Measurements from ENCODE around the gene B4GAT1. TPM values are rescaled to one million over a fixed set of nuclear protein-coding genes. Genes with fewer than 3 reads are reported as not detected.
"Not testable (repeated sequence)": the region's sequence is repeated elsewhere in the genome, so short reads cannot be mapped to it uniquely, and the experiment has no call there.

B4GAT1 gene
- polyA plus RNA-seq: 10 to 100 TPM in 1 of 3 donors, 1 to 10 TPM in 2; 7.0 to 11.1 (median 7.4) TPM

DNA sequence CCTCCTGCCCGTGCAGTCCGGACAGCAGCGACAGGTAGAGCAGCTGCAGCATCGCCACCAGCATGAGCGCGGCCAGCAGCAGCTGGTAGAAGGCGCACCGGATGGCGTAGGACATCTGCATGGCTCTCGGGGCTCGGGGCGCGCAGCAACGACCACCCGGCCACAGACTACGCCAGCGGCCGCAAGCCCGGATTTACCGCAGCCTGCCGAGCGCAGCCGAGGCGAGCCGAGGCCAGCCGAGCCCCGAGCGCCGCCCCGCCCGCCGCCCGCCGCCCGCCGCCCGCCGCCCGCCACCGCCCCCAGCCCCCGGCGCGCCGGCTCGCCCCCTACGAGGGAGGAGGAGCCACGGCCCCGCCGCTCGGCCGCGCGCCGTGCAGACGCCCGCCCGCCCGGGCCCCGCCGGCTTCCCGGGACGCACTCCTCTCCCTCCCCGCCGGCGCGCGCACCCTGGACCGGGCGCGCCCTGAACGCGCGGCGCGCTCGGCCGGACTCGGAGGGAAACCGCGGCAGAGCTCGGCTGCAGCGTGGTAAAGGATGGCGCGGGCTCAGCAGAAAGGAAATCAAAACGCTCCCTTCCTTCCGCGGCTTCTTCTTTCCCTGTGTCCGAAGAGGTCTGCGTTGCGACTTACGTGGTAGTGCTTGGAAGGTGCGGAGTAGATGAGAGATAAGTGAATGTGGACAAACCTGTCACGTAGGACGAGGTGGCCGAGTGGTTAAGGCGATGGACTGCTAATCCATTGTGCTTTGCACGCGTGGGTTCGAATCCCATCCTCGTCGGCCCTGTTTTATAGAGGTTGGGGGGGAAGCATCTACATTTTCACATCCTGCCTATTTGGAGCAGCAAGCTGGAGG, at the start of gene B4GAT1:
TSS of gene B4GAT1 (minus strand) at position 205 of the 852 bp plus-strand sequence. CDS start at position 121, 84 bp downstream.
- Mint-ChIP-seq H3K4me1 (peaks cover 37 to 40% of the 10 kb centered on the region in 2 donors), H3K36me3 (peaks cover 4 to 5% (median 5%) of the 10 kb centered on the region in 3 donors), H3K27ac (peak within 1 kb of the TSS; percentile 85 to 98 (median 92)), H3K9me3 (peaks cover 0 to 2% (median 0%) of the 10 kb centered on the region in 6 donors), H3K4me3 (peak within 1 kb of the TSS; percentile 92 to 98 (median 96)), H3K27me3 (ENCODE audit: low read depth in 3 of 3) (peaks cover 12 to 24% (median 16%) of the 10 kb centered on the region in 3 donors)
- DNase-seq: peak; percentile 80 to 84 (median 82)

DNA sequence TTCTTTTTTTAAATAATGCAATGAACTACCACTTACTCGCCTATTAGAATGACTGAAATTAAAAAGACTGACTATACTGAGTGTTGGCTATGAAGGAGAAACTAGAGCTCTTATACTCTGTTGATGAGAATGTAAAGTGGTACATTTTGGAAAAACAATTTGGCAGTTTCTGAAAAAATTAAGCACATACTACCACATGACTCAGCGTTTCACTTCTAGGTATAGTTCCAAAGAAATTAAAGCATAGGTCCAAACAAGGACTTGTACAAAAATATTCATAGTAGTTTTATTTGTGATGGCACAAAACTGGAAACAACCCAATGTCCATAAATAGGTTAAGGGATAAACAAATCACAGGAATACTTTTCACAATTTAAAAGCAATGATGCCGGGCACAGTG, 46.5 kb upstream of the B4GAT1 start:
- no peaks in the 10 kb centered on the region for H3K36me3 Mint-ChIP-seq
- no peaks in the 10 kb centered on the region for H3K9me3 Mint-ChIP-seq
- H3K4me1 Mint-ChIP-seq: no peaks in the 10 kb centered on the region
- DNase-seq: no peak
- H3K4me3 Mint-ChIP-seq: no peak overlapping the region
- H3K27ac Mint-ChIP-seq: no peak overlapping the region
- peaks cover 0 to 6% (median 6%) of the 10 kb centered on the region in 3 donors for H3K27me3 Mint-ChIP-seq (ENCODE audit: low read depth in 3 of 3)

DNA sequence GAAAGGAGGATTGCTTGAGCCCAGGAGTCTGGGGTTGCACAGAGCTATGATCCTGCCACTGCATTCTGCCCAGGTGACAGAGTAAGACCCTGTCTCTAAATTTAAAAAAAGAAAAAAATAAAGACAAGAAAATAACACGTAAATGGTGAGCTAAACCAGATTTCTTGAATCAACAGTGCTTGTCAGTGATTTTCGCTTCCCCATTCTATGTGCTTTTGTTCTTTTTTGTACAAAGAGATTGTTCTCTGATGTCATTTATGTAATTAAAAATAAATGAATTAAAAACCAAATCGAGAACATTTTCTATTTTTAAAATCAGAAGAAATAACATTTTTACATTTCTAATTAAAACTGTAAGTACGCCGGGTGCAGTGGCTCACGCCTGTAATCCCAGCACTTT, 43.9 kb upstream of the B4GAT1 start:
- no peaks in the 10 kb centered on the region for H3K36me3 Mint-ChIP-seq
- no peak overlapping the region for H3K27ac Mint-ChIP-seq
- no peak overlapping the region for H3K4me3 Mint-ChIP-seq
- H3K9me3 Mint-ChIP-seq: no peaks in the 10 kb centered on the region
- DNase-seq: no peak
- H3K27me3 Mint-ChIP-seq (ENCODE audit: low read depth in 3 of 3): peaks cover 2 to 6% (median 4%) of the 10 kb centered on the region in 3 donors
- H3K4me1 Mint-ChIP-seq: peaks cover 4 to 5% of the 10 kb centered on the region in 2 donors

DNA sequence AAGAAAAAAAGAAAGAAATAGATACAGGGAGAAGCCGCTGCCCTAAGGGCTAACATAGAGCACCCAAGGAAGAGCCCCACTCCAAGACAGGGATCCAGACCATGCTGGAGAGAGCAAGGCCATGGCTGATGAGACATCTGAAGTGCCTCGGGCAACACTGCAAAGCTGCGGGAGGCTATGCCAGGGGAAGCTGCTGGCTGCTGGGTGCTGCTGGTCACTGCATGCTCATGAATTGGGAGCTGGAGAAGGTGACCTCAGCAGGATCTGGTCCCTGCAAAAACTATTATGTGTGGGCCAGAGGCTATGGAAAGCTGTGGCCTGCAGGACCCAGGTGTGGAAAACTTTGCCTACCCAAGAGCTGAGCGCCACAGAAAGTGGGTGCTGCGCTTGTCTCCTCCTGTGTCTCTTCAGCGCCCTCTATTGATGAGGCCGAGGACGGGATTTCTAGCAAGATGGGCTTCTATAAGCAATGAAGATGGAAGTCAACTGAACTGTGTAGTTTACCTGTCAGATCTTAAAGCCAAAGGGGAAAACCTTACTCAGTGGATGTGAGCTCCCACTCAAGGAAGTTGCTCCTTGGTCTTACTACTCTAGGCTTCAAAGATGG, 41.5 kb upstream of the B4GAT1 start:
- Mint-ChIP-seq H3K4me1 (peaks cover 9% of the 10 kb centered on the region in 2 donors), H3K36me3 (no peaks in the 10 kb centered on the region), H3K27me3 (ENCODE audit: low read depth in 3 of 3) (peaks cover 2 to 6% (median 4%) of the 10 kb centered on the region in 3 donors), H3K4me3 (no peak overlapping the region), H3K9me3 (no peaks in the 10 kb centered on the region), H3K27ac (no peak overlapping the region)
- DNase-seq: peak; percentile 44 to 65 (median 57)

DNA sequence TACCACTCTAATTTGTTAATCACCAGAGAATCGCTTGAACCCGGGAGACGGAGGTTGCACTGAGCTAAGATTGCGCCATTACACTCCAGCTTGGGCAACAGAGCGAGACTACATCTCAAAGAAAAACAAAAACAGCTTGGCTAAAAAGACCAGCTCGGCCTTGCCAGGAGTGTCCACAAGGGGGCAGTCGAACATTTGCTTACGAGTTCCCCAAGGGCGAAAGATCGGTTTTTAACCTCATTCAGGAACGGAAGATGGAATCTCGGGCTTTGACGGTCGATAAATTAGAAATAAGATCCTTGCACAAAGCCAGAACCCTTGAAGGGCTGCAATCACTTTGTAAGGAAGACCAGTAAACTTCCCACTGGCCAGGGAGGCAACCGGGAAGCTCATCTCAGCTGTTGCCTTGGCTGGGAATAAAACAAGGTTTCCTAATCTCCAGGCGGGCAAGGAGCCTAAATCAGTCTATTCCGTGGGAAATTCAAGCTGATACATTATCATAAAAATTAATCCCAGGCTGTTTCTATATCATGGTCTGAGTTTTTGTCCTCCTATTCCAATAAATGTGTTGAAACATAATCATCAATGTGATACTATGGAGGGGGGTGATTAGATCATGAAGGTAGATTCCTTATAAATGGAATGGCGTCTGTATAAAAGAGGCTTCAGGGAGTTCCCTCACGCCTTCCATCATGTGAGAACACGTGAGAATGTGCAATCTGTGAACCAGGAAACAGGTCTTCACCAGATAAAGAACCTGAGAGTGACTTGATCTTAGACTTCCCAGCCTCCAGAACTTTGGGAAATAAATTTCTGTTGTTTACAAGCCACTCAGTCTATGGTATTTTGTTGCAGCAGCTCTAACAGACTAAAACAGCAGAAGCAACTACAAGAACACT, 39.0 kb upstream of the B4GAT1 start:
- peak; percentile 58 to 72 (median 67) for DNase-seq
- Mint-ChIP-seq H3K9me3 (no peaks in the 10 kb centered on the region), H3K4me1 (peaks cover 9% of the 10 kb centered on the region in 2 donors), H3K27me3 (ENCODE audit: low read depth in 3 of 3) (peaks cover 2 to 6% (median 4%) of the 10 kb centered on the region in 3 donors), H3K27ac (peak overlapping the region in 2 of 6 donors; percentile 25 to 61), H3K36me3 (no peaks in the 10 kb centered on the region), H3K4me3 (peak overlapping the region in 4 of 5 donors; percentile 10 to 71 (median 42))

DNA sequence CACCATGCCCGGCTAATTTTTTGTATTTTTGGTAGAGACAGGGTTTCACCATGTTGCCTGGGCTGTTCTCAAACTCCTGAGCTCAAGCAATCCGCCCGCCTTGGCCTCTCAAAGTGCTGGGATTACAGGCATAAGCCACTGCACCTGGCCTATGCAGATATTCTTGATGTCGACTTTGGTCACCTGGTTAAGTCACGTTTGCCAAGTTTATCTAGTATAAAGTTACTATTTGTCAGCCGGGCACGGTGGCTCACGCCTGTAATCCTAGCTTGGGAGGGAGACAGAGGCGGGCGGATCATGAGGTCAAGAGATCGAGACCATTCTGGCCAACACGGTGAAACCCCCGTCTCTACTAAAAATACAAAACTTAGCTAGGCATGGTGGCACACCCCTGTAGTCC, 36.9 kb upstream of the B4GAT1 start:
- H3K4me1 Mint-ChIP-seq; H3K9me3 Mint-ChIP-seq; H3K4me3 Mint-ChIP-seq; H3K36me3 Mint-ChIP-seq; H3K27me3 Mint-ChIP-seq (ENCODE audit: low read depth in 3 of 3); DNase-seq; H3K27ac Mint-ChIP-seq: not testable (repeated sequence)

DNA sequence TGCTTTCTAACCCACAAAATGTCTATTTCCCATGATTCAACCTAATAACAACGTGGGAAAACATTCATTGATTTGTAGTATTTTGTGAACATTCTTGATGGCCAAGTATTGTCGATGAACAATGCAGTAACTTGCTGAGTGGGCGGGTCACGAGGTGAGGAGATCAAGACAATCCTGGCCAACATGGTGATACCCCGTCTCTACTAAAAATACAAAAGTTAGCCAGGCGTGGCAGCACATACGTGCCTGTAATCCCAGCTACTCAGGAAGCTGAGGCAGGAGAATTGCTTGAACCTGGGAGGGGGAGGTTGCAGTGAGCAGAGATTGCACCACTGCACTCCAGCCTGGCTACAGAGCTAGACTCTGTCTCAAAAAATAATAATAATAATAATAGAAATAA, 32.8 kb upstream of the B4GAT1 start:
- DNase-seq; H3K36me3 Mint-ChIP-seq; H3K4me3 Mint-ChIP-seq; H3K27ac Mint-ChIP-seq; H3K9me3 Mint-ChIP-seq; H3K4me1 Mint-ChIP-seq; H3K27me3 Mint-ChIP-seq (ENCODE audit: low read depth in 3 of 3): not testable (repeated sequence)

DNA sequence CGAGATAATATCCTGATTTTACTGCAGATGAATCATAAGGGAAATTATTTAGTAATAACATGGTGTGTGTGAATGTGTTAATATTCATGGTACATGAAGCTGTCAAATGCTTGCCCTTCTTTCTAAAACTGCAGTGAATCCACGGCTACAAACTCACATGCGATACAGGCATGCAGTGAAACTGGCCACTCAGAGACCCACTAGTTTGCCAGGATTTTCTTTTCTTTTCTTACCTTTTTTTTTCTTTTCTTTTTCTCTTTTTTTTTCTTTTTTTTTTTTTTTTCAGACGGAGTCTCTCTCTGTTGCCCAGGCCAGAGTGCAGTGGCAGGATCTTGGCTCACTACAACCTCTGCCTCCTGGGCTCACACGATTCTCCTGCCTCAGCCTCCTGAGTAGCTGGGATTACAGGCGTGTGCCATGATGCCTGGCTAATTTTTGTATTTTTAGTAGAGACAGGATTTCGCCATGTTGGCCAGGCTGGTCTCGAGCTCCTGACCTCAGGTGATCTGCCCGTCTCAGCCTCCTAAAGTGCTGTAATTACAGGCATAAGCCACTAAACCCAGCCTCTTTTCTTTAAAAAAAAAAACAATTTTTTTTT, 26.4 kb upstream of the B4GAT1 start:
- H3K4me3 Mint-ChIP-seq: peak overlapping the region in 3 of 5 donors; percentile 21 to 44 (median 36)

DNA sequence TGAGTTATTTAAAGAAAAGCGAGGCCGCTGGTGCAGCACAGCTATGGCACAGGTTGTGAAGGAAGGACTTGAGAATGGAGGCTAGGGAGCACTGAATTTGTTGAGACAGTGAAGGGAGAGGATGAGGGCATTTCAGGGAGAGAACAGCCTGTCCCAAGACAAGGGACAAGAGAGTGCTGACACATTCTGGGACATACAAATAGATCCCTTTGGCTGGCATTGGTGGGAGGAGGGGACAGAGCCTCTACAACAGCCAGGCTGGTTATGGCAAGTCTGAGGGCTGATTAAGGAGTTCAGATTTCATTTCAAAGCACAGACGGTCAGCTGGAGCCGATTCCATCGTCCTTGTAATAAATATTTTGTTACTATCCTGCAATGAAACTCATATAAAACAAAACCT, 25.8 kb upstream of the B4GAT1 start:
- Mint-ChIP-seq H3K36me3 (no peaks in the 10 kb centered on the region), H3K27ac (peak overlapping the region in 2 of 6 donors; percentile 40 to 60), H3K4me3 (peak overlapping the region in 4 of 5 donors; percentile 21 to 44 (median 32)), H3K27me3 (ENCODE audit: low read depth in 3 of 3) (peaks cover 3 to 5% (median 5%) of the 10 kb centered on the region in 3 donors), H3K9me3 (no peaks in the 10 kb centered on the region), H3K4me1 (peaks cover 9% of the 10 kb centered on the region in 2 donors)
- no peak for DNase-seq

More for the DNA sequence above, 26.4 kb upstream of the B4GAT1 start:
- H3K4me1 Mint-ChIP-seq; H3K27me3 Mint-ChIP-seq (ENCODE audit: low read depth in 3 of 3); DNase-seq; H3K9me3 Mint-ChIP-seq; H3K36me3 Mint-ChIP-seq; H3K27ac Mint-ChIP-seq: not testable (repeated sequence)

DNA sequence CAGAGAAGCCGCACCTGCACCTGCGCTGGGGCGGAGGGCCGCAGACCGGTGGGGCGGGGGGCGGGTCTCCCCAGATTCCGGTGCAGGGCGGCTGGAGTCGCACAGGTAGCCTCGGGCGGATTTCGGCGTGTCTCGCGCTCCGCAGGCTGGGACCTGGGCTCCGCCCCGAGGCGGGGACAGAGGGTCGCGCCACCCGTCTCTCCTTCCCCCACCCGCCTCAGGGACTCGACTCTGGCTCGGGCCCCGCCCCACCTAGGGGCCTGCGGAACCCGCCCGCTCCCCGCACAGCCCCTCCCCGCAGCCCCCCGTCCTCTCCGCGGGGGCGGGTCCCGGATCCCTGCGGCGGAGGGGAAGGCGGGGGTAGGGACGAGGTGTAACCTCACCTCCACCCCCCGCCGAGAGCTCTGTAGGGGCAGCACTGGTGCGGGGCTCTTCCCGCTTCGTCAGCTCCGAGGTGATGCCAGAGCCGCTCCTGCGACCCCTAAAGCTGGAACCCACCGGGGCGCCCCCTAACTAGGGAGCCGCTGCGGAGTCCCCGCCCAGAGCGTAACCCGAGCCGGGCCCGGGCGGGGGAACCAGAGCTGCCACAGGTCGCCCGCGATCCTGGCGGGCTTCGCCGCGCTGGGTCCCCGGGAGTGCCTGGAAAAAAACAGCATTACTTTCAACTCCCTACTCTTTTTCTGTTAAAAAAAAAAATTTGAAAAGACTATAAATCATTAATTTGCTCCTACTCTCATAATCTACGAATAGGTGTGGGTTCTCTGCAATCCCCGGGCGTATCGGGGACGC, 24.4 kb upstream of the B4GAT1 start, which contains the start of gene SLC29A2:
TSS of gene SLC29A2 (minus strand) at position 134 of the 789 bp plus-strand sequence. CDS start 169 bp downstream, outside the sequence.
- DNase-seq: peak; percentile 42 to 48 (median 45)
- Mint-ChIP-seq H3K4me3 (peak within 1 kb of the TSS; percentile 81 to 87 (median 85)), H3K9me3 (no peaks in the 10 kb centered on the region), H3K4me1 (peaks cover 9% of the 10 kb centered on the region in 2 donors), H3K36me3 (no peaks in the 10 kb centered on the region), H3K27ac (peak within 1 kb of the TSS in 2 of 6 donors; percentile 17 to 80), H3K27me3 (ENCODE audit: low read depth in 3 of 3) (peaks cover 3 to 5% (median 5%) of the 10 kb centered on the region in 3 donors)

DNA sequence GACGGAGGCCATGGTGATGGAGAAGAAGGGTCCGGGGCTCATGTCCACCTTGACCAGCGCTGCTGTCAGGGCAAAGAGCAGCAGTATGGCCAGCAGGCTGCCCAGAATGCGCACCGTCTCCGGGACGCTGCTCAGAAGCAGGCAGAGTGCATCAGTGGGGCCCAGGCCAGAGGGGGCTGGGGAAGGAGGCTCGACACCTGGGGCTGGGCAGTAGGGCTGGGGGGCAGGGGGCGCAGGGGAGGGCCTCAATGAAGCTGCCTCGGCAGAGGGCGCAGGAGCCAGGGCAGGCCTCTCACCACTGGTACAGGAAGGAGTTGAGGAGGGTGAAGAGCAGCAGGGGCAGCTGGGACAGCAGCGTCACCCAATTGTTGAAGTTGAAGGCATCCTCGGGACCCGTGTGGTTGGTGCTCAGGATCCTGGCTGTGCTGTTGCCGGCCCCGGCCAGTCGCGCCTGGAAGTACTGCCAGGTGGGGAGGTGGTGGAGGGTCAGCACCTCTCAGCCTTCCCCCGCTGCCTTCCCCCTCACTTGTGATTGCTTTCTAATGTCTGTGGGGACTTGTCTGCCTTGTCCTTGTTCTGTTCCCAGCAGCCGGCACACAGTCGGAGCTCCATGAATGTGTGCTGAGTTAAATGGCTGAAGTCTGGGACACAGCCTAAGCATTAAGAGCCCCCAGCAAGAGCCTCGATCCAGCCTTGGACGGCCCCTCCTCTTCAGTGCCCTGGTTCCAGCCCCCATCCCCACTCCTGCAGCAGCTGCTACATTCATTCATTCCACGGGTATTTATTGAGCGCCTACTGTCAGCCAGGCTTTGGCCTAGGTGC, 21.9 kb upstream of the B4GAT1 start:
- Mint-ChIP-seq H3K4me3 (peak overlapping the region; percentile 21 to 60 (median 35)), H3K4me1 (peaks cover 9% of the 10 kb centered on the region in 2 donors), H3K36me3 (no peaks in the 10 kb centered on the region), H3K9me3 (no peaks in the 10 kb centered on the region), H3K27me3 (ENCODE audit: low read depth in 3 of 3) (peaks cover 3 to 5% (median 4%) of the 10 kb centered on the region in 3 donors), H3K27ac (peak overlapping the region in 1 of 6 donors; percentile 35)
- no peak for DNase-seq

DNA sequence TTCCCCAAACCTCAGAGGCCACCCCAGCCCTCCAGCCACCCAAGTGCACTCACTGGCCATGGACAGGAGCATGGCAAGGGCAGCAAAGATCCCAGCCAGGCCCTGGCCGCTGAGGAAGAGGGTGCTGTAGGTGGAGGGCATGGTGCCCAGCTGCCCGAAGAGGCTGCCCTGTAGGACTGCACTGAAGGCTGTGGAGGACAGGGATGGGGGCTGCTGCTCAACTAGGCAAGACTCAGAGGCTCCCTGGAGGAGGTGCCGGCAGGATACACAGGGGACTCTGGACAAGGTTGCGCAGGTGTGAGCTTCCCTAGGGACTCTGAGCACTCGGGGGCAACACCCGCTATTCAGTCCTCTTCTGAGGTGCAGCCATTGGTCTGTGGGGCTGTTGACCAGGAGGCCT, 21.1 kb upstream of the B4GAT1 start:
- Mint-ChIP-seq H3K9me3 (no peaks in the 10 kb centered on the region), H3K36me3 (no peaks in the 10 kb centered on the region), H3K27me3 (ENCODE audit: low read depth in 3 of 3) (peaks cover 3 to 5% (median 4%) of the 10 kb centered on the region in 3 donors), H3K4me1 (peaks cover 9% of the 10 kb centered on the region in 2 donors), H3K27ac (no peak overlapping the region), H3K4me3 (no peak overlapping the region)
- DNase-seq: no peak
